MCF 10A (cell line): ENCODE data around the gene NFASC. TPM values are rescaled to one million over a fixed set of nuclear protein-coding genes. Genes with fewer than 3 reads are reported as not detected.

Experiments used
- BruUV-seq: library from RNA; stranded (reverse); fragments of 400-500 nt; replicated peaks from 2 replicates; lab custom pipeline; 2021; lab: Mats Ljungman, UMichigan
- CTCF ChIA-PET: fragments of 300-600 bp; sonication (Branson Sonifier 250); formaldehyde crosslinking; extraction: SDS; loops from one replicate; lab custom pipeline; 2021; ENCODE audit warnings: antibody characterized with exemption, inconsistent platforms; lab: Yijun Ruan, JAX
- POLR2A ChIA-PET: fragments of 300-600, 350-650 bp; sonication (Branson Sonifier 250); formaldehyde crosslinking; extraction: SDS; loops from one replicate; lab custom pipeline; 2020; ENCODE audit warnings: antibody characterized with exemption, inconsistent platforms; lab: Yijun Ruan, JAX
- DNase-seq: peaks from one replicate; pipeline ENCODE4 v3.0.0-alpha.2; 2018; ENCODE audit not compliant: unreplicated experiment
- H3K27ac Mint-ChIP-seq: one replicate; pipeline ENCODE4 v1.8.0; 2022; ENCODE audit warnings: mild to moderate bottlenecking, low read depth, mixed read lengths; ENCODE audit not compliant: unreplicated experiment
- H3K27me3 Mint-ChIP-seq: one replicate; pipeline ENCODE4 v1.8.0; 2022; ENCODE audit warnings: mixed read lengths; ENCODE audit not compliant: insufficient read depth, unreplicated experiment
- H3K36me3 Mint-ChIP-seq: one replicate; pipeline ENCODE4 v1.8.0; 2022; ENCODE audit warnings: mild to moderate bottlenecking, moderate library complexity, mixed read lengths; ENCODE audit not compliant: insufficient read depth, unreplicated experiment
- H3K4me1 Mint-ChIP-seq: one replicate; pipeline ENCODE4 v1.8.0; 2022; ENCODE audit warnings: mixed read lengths; ENCODE audit not compliant: insufficient read depth, unreplicated experiment
- H3K4me3 Mint-ChIP-seq: one replicate; pipeline ENCODE4 v1.8.0; 2022; ENCODE audit warnings: mild to moderate bottlenecking, moderate library complexity, mixed read lengths; ENCODE audit not compliant: unreplicated experiment
- H3K9me3 Mint-ChIP-seq: one replicate; pipeline ENCODE4 v1.8.0; 2022; ENCODE audit warnings: mixed read lengths; ENCODE audit not compliant: unreplicated experiment
- CTCF ChIP-seq: fragments of 200-600 bp; IDR thresholded peaks from one replicate; pipeline ENCODE4 v1.8.0; 2022; ENCODE audit warnings: antibody characterized with exemption, mild to moderate bottlenecking; ENCODE audit not compliant: unreplicated experiment
- intact Hi-C: fragments of 100-400 bp; cut with micrococcal nuclease; formaldehyde crosslinking; loops from 2 replicates; pipeline ENCODE4 v1.14.1; 2022
- total RNA-seq: library from RNA; stranded (reverse); gene quantifications from 2 replicates; pipeline ENCODE4 v1.2.3, GENCODE V29; 2022

NFASC gene
- total RNA-seq, 1 experiment from 2014 or later: 0.98 TPM

GRCh38 chr1:204992201-204992997 lies 121.7 kb downstream of the NFASC start:
- Mint-ChIP-seq H3K9me3 (no peaks in the 10 kb centered on the region), H3K27ac (no peak overlapping the region), H3K36me3 (no peaks in the 10 kb centered on the region), H3K4me1 (no peaks in the 10 kb centered on the region), H3K27me3 (peaks cover 100% of the 10 kb centered on the region), H3K4me3 (no peak overlapping the region)
- POLR2A ChIA-PET: interaction anchor here (1.5 to 2.1 kb wide), 2 partner anchors 10 to 70 kb away, joined by 6 read pairs; no protein-coding TSS in a partner anchor
- no peak for TF ChIP-seq CTCF
- DNase-seq: no peak
- BruUV-seq: no TSS peak
- intact Hi-C loops: no loop called here
- CTCF ChIA-PET: interaction anchor here (0.5 to 14.2 kb wide), 15 partner anchors 11 to 801 kb away, joined by 3 to 331 read pairs (median 4); no protein-coding TSS in a partner anchor

- no peak for DNase-seq
- ChIA-PET POLR2A (interaction anchor here (2.1 kb wide), 1 partner anchor 69 kb away, joined by 6 read pairs; no protein-coding TSS in a partner anchor), CTCF (interaction anchor here (0.6 to 14.2 kb wide), 10 partner anchors 10 to 264 kb away, joined by 3 to 331 read pairs (median 8); no protein-coding TSS in a partner anchor)
- Mint-ChIP-seq H3K4me1 (no peaks in the 10 kb centered on the region), H3K27ac (no peak overlapping the region), H3K27me3 (peaks cover 100% of the 10 kb centered on the region), H3K4me3 (no peak overlapping the region), H3K36me3 (no peaks in the 10 kb centered on the region), H3K9me3 (no peaks in the 10 kb centered on the region)
- TF ChIP-seq CTCF: no peak
- intact Hi-C loops: no loop called here
- BruUV-seq: no TSS peak
These were observed 122.3 kb downstream of the NFASC start for GRCh38 chr1:204992998-204993314.

- no peak for TF ChIP-seq CTCF
- Mint-ChIP-seq H3K4me3 (no peak overlapping the region), H3K36me3 (no peaks in the 10 kb centered on the region), H3K4me1 (no peaks in the 10 kb centered on the region), H3K27ac (no peak overlapping the region), H3K27me3 (peaks cover 88% of the 10 kb centered on the region), H3K9me3 (no peaks in the 10 kb centered on the region)
- POLR2A ChIA-PET: interaction anchor here (2.1 kb wide), 1 partner anchor 12 kb away, joined by 6 read pairs; no protein-coding TSS in a partner anchor
- DNase-seq: no peak
- CTCF ChIA-PET: interaction anchor here (0.5 to 14.2 kb wide), 10 partner anchors 8 to 262 kb away, joined by 3 to 331 read pairs (median 6); no protein-coding TSS in a partner anchor
- intact Hi-C loops: no loop called here
- BruUV-seq: no TSS peak
These were observed 123.6 kb downstream of the NFASC start for GRCh38 chr1:204994086-204994862.

GRCh38 chr1:204996981-204997380 lies 126.3 kb downstream of the NFASC start:
- peaks cover 77% of the 10 kb centered on the region for H3K27me3 Mint-ChIP-seq
- POLR2A ChIA-PET: no interaction called here
- no peak for TF ChIP-seq CTCF
- no peak overlapping the region for H3K4me3 Mint-ChIP-seq
- no TSS peak for BruUV-seq
- no peak overlapping the region for H3K27ac Mint-ChIP-seq
- no peaks in the 10 kb centered on the region for H3K9me3 Mint-ChIP-seq
- H3K36me3 Mint-ChIP-seq: no peaks in the 10 kb centered on the region
- intact Hi-C loops: no loop called here
- no peak for DNase-seq
- no peaks in the 10 kb centered on the region for H3K4me1 Mint-ChIP-seq
- CTCF ChIA-PET: interaction anchor here (0.6 to 7.8 kb wide), 7 partner anchors 8 to 260 kb away, joined by 3 to 63 read pairs (median 6); no protein-coding TSS in a partner anchor
